Muscle layer of duodenum (tissue), 2 donors: ENCODE measurements around the gene BAIAP2L1.
"Not testable (repeated sequence)": the region's sequence is repeated elsewhere in the genome, so short reads cannot be mapped to it uniquely, and the experiment has no call there.

Experiments
- H3K27ac ChIP-seq: one replicate; pipeline ENCODE4 v1.7.0; 2013; ENCODE audit warnings: mild to moderate bottlenecking, low read length
- H3K27me3 ChIP-seq: one replicate; pipeline ENCODE4 v1.7.0; 2013; ENCODE audit warnings: low read depth, mild to moderate bottlenecking, control low read depth, low read length
- H3K36me3 ChIP-seq, 2 donors: one replicate each; pipeline ENCODE4 v1.7.0; 2013; ENCODE audit warnings: low read length in 2 of 2, control low read depth in 1 of 2, mild to moderate bottlenecking in 1 of 2; ENCODE audit not compliant: insufficient read depth in 2 of 2, control insufficient read depth in 1 of 2
- H3K4me1 ChIP-seq, 2 donors: one replicate each; pipeline ENCODE4 v1.7.0; 2013; ENCODE audit warnings: low read length in 2 of 2, mild to moderate bottlenecking in 2 of 2, control low read depth in 1 of 2, moderate library complexity in 1 of 2; ENCODE audit not compliant: insufficient read depth in 2 of 2, control insufficient read depth in 1 of 2
- H3K4me3 ChIP-seq, 2 donors: one replicate each; pipeline ENCODE4 v1.7.0; 2013; ENCODE audit warnings: low read length in 2 of 2, low read depth in 1 of 2, mild to moderate bottlenecking in 1 of 2
- H3K9me3 ChIP-seq, 2 donors: one replicate each; pipeline ENCODE4 v1.7.0; 2013; ENCODE audit warnings: low read length in 2 of 2, control low read depth in 1 of 2, mild to moderate bottlenecking in 1 of 2; ENCODE audit not compliant: control insufficient read depth in 1 of 2
- donor health status: healthy.

The BAIAP2L1 gene

GRCh38 chr7:98396768-98397167 lies 4.1 kb downstream of the BAIAP2L1 start:
- H3K9me3 ChIP-seq: no peaks in the 10 kb centered on the region
- no peaks in the 10 kb centered on the region for H3K27me3 ChIP-seq
- H3K27ac ChIP-seq: no peak overlapping the region
- H3K4me3 ChIP-seq: no peak overlapping the region
- H3K4me1 ChIP-seq: peaks cover 0 to 16% of the 10 kb centered on the region in 2 donors
- no peaks in the 10 kb centered on the region for H3K36me3 ChIP-seq

- Histone ChIP-seq H3K4me3 (no peak overlapping the region), H3K27me3 (no peaks in the 10 kb centered on the region), H3K4me1 (peaks cover 0 to 10% of the 10 kb centered on the region in 2 donors)
These were observed 4.9 kb downstream of the BAIAP2L1 start for GRCh38 chr7:98395951-98396350.

GRCh38 chr7:98395481-98395880 lies 5.4 kb downstream of the BAIAP2L1 start:
- H3K36me3 ChIP-seq: no peaks in the 10 kb centered on the region
- no peak overlapping the region for H3K4me3 ChIP-seq
- no peaks in the 10 kb centered on the region for H3K27me3 ChIP-seq
- peaks cover 0 to 6% of the 10 kb centered on the region in 2 donors for H3K4me1 ChIP-seq
- H3K27ac ChIP-seq: no peak overlapping the region
- H3K9me3 ChIP-seq: no peaks in the 10 kb centered on the region

More at GRCh38 chr7:98395951-98396350, 4.9 kb downstream of the BAIAP2L1 start:
- H3K9me3 ChIP-seq: no peaks in the 10 kb centered on the region
- no peaks in the 10 kb centered on the region for H3K36me3 ChIP-seq
- no peak overlapping the region for H3K27ac ChIP-seq

- H3K36me3 ChIP-seq: no peaks in the 10 kb centered on the region
- H3K4me1 ChIP-seq: no peaks in the 10 kb centered on the region
- H3K9me3 ChIP-seq: no peaks in the 10 kb centered on the region
- no peak overlapping the region for H3K4me3 ChIP-seq
- no peaks in the 10 kb centered on the region for H3K27me3 ChIP-seq
- H3K27ac ChIP-seq: no peak overlapping the region
These were observed 6.5 kb downstream of the BAIAP2L1 start for GRCh38 chr7:98394377-98394836.

- H3K9me3 ChIP-seq: no peaks in the 10 kb centered on the region
- no peak overlapping the region for H3K4me3 ChIP-seq
- no peak overlapping the region for H3K27ac ChIP-seq
- no peaks in the 10 kb centered on the region for H3K4me1 ChIP-seq
- H3K27me3 ChIP-seq: no peaks in the 10 kb centered on the region
- H3K36me3 ChIP-seq: no peaks in the 10 kb centered on the region
These were observed 13.2 kb downstream of the BAIAP2L1 start for GRCh38 chr7:98387544-98388226.

- H3K27ac ChIP-seq: no peak overlapping the region
- H3K4me1 ChIP-seq: no peaks in the 10 kb centered on the region
- H3K27me3 ChIP-seq: no peaks in the 10 kb centered on the region
- H3K4me3 ChIP-seq: no peak overlapping the region
- no peaks in the 10 kb centered on the region for H3K36me3 ChIP-seq
- no peaks in the 10 kb centered on the region for H3K9me3 ChIP-seq
These were observed 13.8 kb downstream of the BAIAP2L1 start for GRCh38 chr7:98387131-98387530.

- H3K4me3 ChIP-seq, H3K27ac ChIP-seq, H3K4me1 ChIP-seq, H3K36me3 ChIP-seq, H3K27me3 ChIP-seq, H3K9me3 ChIP-seq: not testable (repeated sequence)
These were observed 15.4 kb downstream of the BAIAP2L1 start for GRCh38 chr7:98385532-98385931.

- H3K4me1 ChIP-seq: no peaks in the 10 kb centered on the region
- H3K27me3 ChIP-seq: no peaks in the 10 kb centered on the region
- no peak overlapping the region for H3K27ac ChIP-seq
- no peaks in the 10 kb centered on the region for H3K36me3 ChIP-seq
- no peak overlapping the region for H3K4me3 ChIP-seq
- H3K9me3 ChIP-seq: no peaks in the 10 kb centered on the region
These were observed 22.6 kb downstream of the BAIAP2L1 start for GRCh38 chr7:98378210-98378819.

- no peak overlapping the region for H3K4me3 ChIP-seq
- no peaks in the 10 kb centered on the region for H3K27me3 ChIP-seq
- H3K4me1 ChIP-seq: no peaks in the 10 kb centered on the region
- H3K36me3 ChIP-seq: no peaks in the 10 kb centered on the region
- H3K27ac ChIP-seq: no peak overlapping the region
- H3K9me3 ChIP-seq: no peaks in the 10 kb centered on the region
These were observed 24.2 kb downstream of the BAIAP2L1 start for GRCh38 chr7:98376711-98377110.

GRCh38 chr7:98375664-98376063 lies 25.2 kb downstream of the BAIAP2L1 start:
- Histone ChIP-seq H3K4me1 (no peaks in the 10 kb centered on the region), H3K4me3 (no peak overlapping the region), H3K36me3 (no peaks in the 10 kb centered on the region), H3K27ac (no peak overlapping the region), H3K9me3 (no peaks in the 10 kb centered on the region), H3K27me3 (no peaks in the 10 kb centered on the region)

- no peaks in the 10 kb centered on the region for H3K27me3 ChIP-seq
- H3K36me3 ChIP-seq: no peaks in the 10 kb centered on the region
- H3K9me3 ChIP-seq: no peaks in the 10 kb centered on the region
- H3K4me3 ChIP-seq: no peak overlapping the region
- no peak overlapping the region for H3K27ac ChIP-seq
- no peaks in the 10 kb centered on the region for H3K4me1 ChIP-seq
These were observed 26.6 kb downstream of the BAIAP2L1 start for GRCh38 chr7:98374285-98374680.

GRCh38 chr7:98372993-98373392 lies 27.9 kb downstream of the BAIAP2L1 start:
- Histone ChIP-seq H3K9me3 (no peaks in the 10 kb centered on the region), H3K4me3 (no peak overlapping the region), H3K36me3 (no peaks in the 10 kb centered on the region), H3K27ac (no peak overlapping the region), H3K4me1 (no peaks in the 10 kb centered on the region), H3K27me3 (no peaks in the 10 kb centered on the region)
